Ovary (tissue), 9 donors: ENCODE results near the gene NEDD4. TPM values are rescaled to one million over a fixed set of nuclear protein-coding genes. Genes with fewer than 3 reads are reported as not detected.

Experiments
- DNase-seq, 5 donors: peaks; one replicate each; pipeline ENCODE4 v3.0.0-alpha.2; 2019 to 2020
- H3K27ac ChIP-seq, 2 donors: fragments of 200-600 bp; one replicate each; pipeline versions ENCODE4 v1.5.1 to v1.8.0; 2019 to 2022
- H3K27me3 ChIP-seq: fragments of 200-600 bp; one replicate; pipeline ENCODE4 v1.8.0; 2022
- H3K36me3 ChIP-seq: fragments of 200-600 bp; sonication (generic); one replicate; pipeline ENCODE4 v1.5.1; 2019
- H3K4me1 ChIP-seq: one replicate; pipeline ENCODE4 v1.8.1; 2013; ENCODE audit warnings: mild to moderate bottlenecking, moderate library complexity; ENCODE audit not compliant: insufficient read depth
- H3K4me3 ChIP-seq: fragments of 200-600 bp; sonication (generic); one replicate; pipeline ENCODE4 v1.5.1; 2017
- H3K9me3 ChIP-seq, 2 donors: fragments of 200-600 bp in 1 of 2; sonication (generic) in 1 of 2; one replicate each; pipeline versions ENCODE4 v1.5.1 to v1.8.1; 2013 to 2019; ENCODE audit warnings: mild to moderate bottlenecking in 1 of 2, moderate library complexity in 1 of 2
- CTCF ChIP-seq, 3 donors: fragments of 450-650 bp in 2 of 3; fragments of 200-600 bp in 1 of 3; IDR thresholded peaks; one replicate each; pipeline versions ENCODE4 v1.5.1 to v1.8.0; 2016 to 2022; ENCODE audit warnings: antibody characterized with exemption in 3 of 3, mild to moderate bottlenecking in 1 of 3
- EP300 ChIP-seq: sonication (generic); formaldehyde crosslinking; IDR thresholded peaks from one replicate; pipeline ENCODE4 v1.6.1; 2017; ENCODE audit warnings: antibody characterized with exemption
- POLR2A ChIP-seq: fragments of 450-650 bp; IDR thresholded peaks from one replicate; pipeline ENCODE4 v1.6.1; 2017; ENCODE audit warnings: antibody characterized with exemption, mild to moderate bottlenecking, moderate library complexity
- WGBS, 3 donors: extraction: QIAGEN DNeasy Blood & Tissue Kit in 1 of 3; methylation state at CpG; one replicate each; pipeline versions ENCODE4 v1.1.5 to v1.1.7; 2013 to 2017; 5-methylcytosine and 5-hydroxymethylcytosine counted together
- intact Hi-C, 4 donors: fragments of 100-400 bp; cut with DNase I; formaldehyde crosslinking; loops; one replicate each; pipeline versions ENCODE4 v1.11.0 to v1.15.1; 2022 to 2023
- polyA plus RNA-seq, 2 donors: library from polyadenylated mRNA; stranded (reverse); fragments of 200-250 nt in 1 of 2; fragments of 350-450 nt in 1 of 2; fragmentation: Illumina TruSeq in 1 of 2; extraction: RNeasy Lipid Tissue Mini Kit (QIAGEN cat#74804) in 1 of 2; gene quantifications; one replicate each; pipeline ENCODE4 v1.2.3, GENCODE V29; 2013 to 2014
- total RNA-seq, 7 donors: library from RNA; depleted of rRNA in 2 of 7; stranded (reverse); fragments of >200 nt in 2 of 7; fragmentation: NEBNext Ultra II Directional in 3 of 7; extraction: Animal tissue kit (Norgen Biotek cat#: 25700) in 3 of 7; gene quantifications; one replicate each; pipeline versions ENCODE4 v1.1.0 to v1.2.4, GENCODE V29; 2016 to 2023
- donor health status: DM: no; HTN: no; CAD: no; lungs with moderate emphysema.
- donor health status: DM: no; HTN: no; CAD: no.
- donor health status: Bipolar disorder and iron deficiency.
- donor health status: DM: yes; HTN: yes; CAD: no.
- donor health status: DM: no; HTN: no; CAD: no.
- donor health status: DM: yes; HTN: yes; CAD: no.

Gene NEDD4
- total and polyA plus RNA-seq, 9 donors, result 3.8 to 12.6 (median 10.2) TPM

GRCh38 chr15:55891196-55891595 lies 102.2 kb downstream of the NEDD4 start:
- H3K27me3 ChIP-seq, result no peaks in the 10 kb centered on the region
- intact Hi-C loops, result no loop called here
- 92 to 98% (median 96%) methylated on average over 1 of the region's 1 CpG for WGBS, 3 donors

GRCh38 chr15:55884223-55884622 lies 109.2 kb downstream of the NEDD4 start:
- TF ChIP-seq POLR2A (no peak), EP300 (no peak), CTCF (IDR thresholded peaks at IDR 0.05) (no peak)
- Histone ChIP-seq H3K4me1 (no peaks in the 10 kb centered on the region), H3K36me3 (no peaks in the 10 kb centered on the region), H3K27ac (no peak overlapping the region), H3K27me3 (no peaks in the 10 kb centered on the region), H3K4me3 (no peak overlapping the region), H3K9me3 (no peaks in the 10 kb centered on the region)
- intact Hi-C loops, result no loop called here
- DNase-seq, result no peak

More at GRCh38 chr15:55891196-55891595, 102.2 kb downstream of the NEDD4 start:
- DNase-seq, result no peak
- TF ChIP-seq CTCF (IDR thresholded peaks at IDR 0.05) (no peak), EP300 (no peak), POLR2A (no peak)
- H3K4me1 ChIP-seq, result no peaks in the 10 kb centered on the region
- no peaks in the 10 kb centered on the region for H3K9me3 ChIP-seq
- no peak overlapping the region for H3K27ac ChIP-seq
- no peak overlapping the region for H3K4me3 ChIP-seq
- H3K36me3 ChIP-seq, result no peaks in the 10 kb centered on the region

GRCh38 chr15:55879181-55879580 lies 114.2 kb downstream of the NEDD4 start:
- intact Hi-C loops, result no loop called here
- no peaks in the 10 kb centered on the region for H3K27me3 ChIP-seq
- no peaks in the 10 kb centered on the region for H3K4me1 ChIP-seq
- no peaks in the 10 kb centered on the region for H3K36me3 ChIP-seq
- H3K4me3 ChIP-seq, result no peak overlapping the region
- TF ChIP-seq CTCF (IDR thresholded peaks at IDR 0.05), result no peak
- TF ChIP-seq POLR2A, result no peak
- no peak for TF ChIP-seq EP300
- no peak for DNase-seq
- no peaks in the 10 kb centered on the region for H3K9me3 ChIP-seq
- H3K27ac ChIP-seq, result no peak overlapping the region

GRCh38 chr15:55873024-55873720 lies 120.2 kb downstream of the NEDD4 start:
- Histone ChIP-seq H3K36me3 (no peaks in the 10 kb centered on the region), H3K27ac (no peak overlapping the region), H3K4me1 (peaks cover 2% of the 10 kb centered on the region), H3K27me3 (no peaks in the 10 kb centered on the region), H3K4me3 (no peak overlapping the region), H3K9me3 (no peaks in the 10 kb centered on the region)
- no peak for DNase-seq
- TF ChIP-seq CTCF (IDR thresholded peaks at IDR 0.05) (no peak), POLR2A (no peak), EP300 (no peak)
- intact Hi-C loops, result no loop called here
- WGBS, 3 donors, result 24 to 36% (median 27%) methylated on average over 4 of the region's 4 CpGs
